DND-41 (cell line): Measurements from ENCODE around the gene ACSL3.

Experiments used
- CTCF ChIP-seq: IDR thresholded peaks from 2 replicates; pipeline ENCODE4 v1.5.1; 2012; ENCODE audit warnings: borderline replicate concordance, low read length, moderate library complexity, mild to moderate bottlenecking; ENCODE audit not compliant: poor library complexity, severe bottlenecking; ENCODE audit errors: extremely low read depth
- EZH2 ChIP-seq: IDR thresholded peaks from 3 replicates; pipeline ENCODE4 v1.6.1; 2012; ENCODE audit warnings: borderline replicate concordance, low read depth, mild to moderate bottlenecking, moderate library complexity, low read length, inconsistent platforms; ENCODE audit not compliant: severe bottlenecking

- no peak for TF ChIP-seq CTCF
- no peak for TF ChIP-seq EZH2
Measured at GRCh38 chr2:222878301-222878876, 17.6 kb downstream of the ACSL3 start.
